Retinal pigment epithelial cell (primary cell): ENCODE data around the gene KCNC2.

ENCODE experiments used
- DNase-seq: peaks from one replicate; pipeline ENCODE4 v3.0.0-alpha.2; 2010; ENCODE audit warnings: low read depth
- H3K4me3 ChIP-seq: 2 replicates; pipeline ENCODE4 v1.5.1; 2011; ENCODE audit warnings: mild to moderate bottlenecking, low read length, control low read depth, moderate library complexity
- TF ChIP-seq, protein P1 (sequence below): conservative IDR thresholded peaks from 2 replicates; pipeline ENCODE4 v1.5.1; 2011; ENCODE audit warnings: low read depth, low read length, control low read depth, inconsistent platforms

KCNC2 gene

DNA sequence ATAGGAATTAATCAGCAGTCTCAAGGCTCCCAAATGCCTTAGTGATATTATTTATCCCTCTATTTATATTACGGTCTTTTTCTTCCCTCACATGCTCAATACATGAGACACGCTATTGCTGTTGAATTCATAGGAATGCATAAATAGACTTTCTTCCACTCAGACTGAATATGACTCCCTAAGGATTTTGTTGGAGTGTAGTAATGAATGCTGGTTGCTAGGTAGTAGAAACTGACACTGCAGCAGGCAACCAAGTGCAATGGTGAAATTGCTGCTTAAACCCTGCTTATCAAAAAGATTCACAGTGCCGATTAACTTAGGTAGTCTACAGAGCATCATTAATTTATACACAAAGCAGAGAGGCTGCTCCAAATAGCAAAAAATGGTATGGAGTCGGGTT is 168.2 kb downstream of the KCNC2 start:
- TF ChIP-seq, protein P1, sequence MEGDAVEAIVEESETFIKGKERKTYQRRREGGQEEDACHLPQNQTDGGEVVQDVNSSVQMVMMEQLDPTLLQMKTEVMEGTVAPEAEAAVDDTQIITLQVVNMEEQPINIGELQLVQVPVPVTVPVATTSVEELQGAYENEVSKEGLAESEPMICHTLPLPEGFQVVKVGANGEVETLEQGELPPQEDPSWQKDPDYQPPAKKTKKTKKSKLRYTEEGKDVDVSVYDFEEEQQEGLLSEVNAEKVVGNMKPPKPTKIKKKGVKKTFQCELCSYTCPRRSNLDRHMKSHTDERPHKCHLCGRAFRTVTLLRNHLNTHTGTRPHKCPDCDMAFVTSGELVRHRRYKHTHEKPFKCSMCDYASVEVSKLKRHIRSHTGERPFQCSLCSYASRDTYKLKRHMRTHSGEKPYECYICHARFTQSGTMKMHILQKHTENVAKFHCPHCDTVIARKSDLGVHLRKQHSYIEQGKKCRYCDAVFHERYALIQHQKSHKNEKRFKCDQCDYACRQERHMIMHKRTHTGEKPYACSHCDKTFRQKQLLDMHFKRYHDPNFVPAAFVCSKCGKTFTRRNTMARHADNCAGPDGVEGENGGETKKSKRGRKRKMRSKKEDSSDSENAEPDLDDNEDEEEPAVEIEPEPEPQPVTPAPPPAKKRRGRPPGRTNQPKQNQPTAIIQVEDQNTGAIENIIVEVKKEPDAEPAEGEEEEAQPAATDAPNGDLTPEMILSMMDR: no peak
- no peak overlapping the region for H3K4me3 ChIP-seq
- no peak for DNase-seq

- TF ChIP-seq, protein P1: no peak
- H3K4me3 ChIP-seq: no peak overlapping the region
- DNase-seq: no peak
Measured at GRCh38 chr12:75020068-75020557, 189.5 kb downstream of the KCNC2 start.

- TF ChIP-seq, protein P1: no peak
- peak; percentile 60 for DNase-seq
- H3K4me3 ChIP-seq: no peak overlapping the region
Measured at GRCh38 chr12:75011120-75011519, 198.5 kb downstream of the KCNC2 start.

DNA sequence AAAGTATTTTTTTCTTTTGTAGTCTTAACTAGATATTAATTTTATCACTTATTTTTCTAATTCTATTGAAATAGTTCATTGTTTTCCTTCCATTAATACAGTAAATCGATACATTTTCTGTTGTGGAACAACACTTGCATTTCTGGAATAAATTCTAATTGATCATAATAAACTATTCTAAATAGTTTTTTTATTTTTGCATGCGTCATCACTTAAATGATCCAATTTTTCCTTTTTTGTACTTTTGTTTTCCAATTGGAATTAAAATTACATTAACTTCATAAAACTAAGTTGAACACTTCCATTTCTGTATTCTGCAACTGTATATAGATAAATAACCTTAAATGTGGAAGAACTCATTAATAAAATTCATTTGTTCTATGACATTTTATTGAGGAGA is 202.5 kb downstream of the KCNC2 start:
- H3K4me3 ChIP-seq: no peak overlapping the region
- DNase-seq: no peak
- TF ChIP-seq, protein P1: no peak

DNA sequence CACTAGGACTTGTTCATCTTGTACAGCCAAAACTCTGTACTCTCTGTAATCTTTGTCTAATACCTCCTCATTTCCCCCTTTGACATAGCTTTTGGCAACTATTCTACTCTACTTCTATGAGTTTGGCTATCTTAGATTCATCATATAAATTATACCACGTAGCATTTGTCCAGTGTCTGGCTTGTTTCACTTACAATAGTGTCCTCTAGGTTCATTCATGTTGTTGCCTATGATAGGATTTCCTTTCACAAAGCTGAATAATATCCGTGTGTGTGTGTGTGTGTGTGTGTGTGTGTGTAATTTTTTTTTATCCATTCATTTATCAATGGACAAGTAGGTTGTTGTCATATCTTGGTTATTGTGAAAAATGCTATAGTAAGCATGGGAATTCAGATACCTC is 209.5 kb downstream of the KCNC2 start:
- no peak for DNase-seq
- no peak overlapping the region for H3K4me3 ChIP-seq
- TF ChIP-seq, protein P1: no peak

DNA sequence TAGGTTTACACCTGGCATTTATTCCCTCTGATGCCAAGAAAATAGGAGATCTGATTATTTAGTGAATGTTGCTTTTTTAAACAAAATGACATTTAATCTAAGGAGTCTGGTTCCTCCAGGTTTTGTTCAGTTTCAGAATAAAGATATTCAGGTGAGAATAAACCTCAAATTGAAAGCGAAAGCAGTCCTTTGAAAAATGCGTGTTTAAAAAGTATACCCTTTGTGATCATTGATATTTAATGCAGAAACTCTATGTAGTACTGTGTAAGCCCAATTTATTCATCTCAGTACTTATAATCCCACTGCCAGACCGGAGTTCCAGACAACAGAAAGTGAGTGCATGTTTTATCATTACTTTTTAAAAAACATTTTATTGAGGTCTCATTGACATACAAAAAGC is 210.2 kb downstream of the KCNC2 start:
- DNase-seq: no peak
- TF ChIP-seq, protein P1: no peak
- no peak overlapping the region for H3K4me3 ChIP-seq
